Fibroblast of skin of abdomen (primary cell): Measurements from ENCODE around the gene YIPF5. TPM values are rescaled to one million over a fixed set of nuclear protein-coding genes. Genes with fewer than 3 reads are reported as not detected.

Source experiments
- DNase-seq: peaks from one replicate; pipeline ENCODE4 v3.0.0-alpha.2; 2013
- polyA plus RNA-seq, 2 experiments: library from polyadenylated mRNA; unstranded; fragments of 120-200 nt; gene quantifications; one replicate each; pipeline ENCODE4 v1.2.1, GENCODE V29; 2013; ENCODE audit not compliant: insufficient read length in 2 of 2

The YIPF5 gene
- 96.5 TPM for polyA plus RNA-seq (2013, experiment 1 of 2; ENCODE audit: insufficient read length)
- polyA plus RNA-seq (2013, experiment 2 of 2; ENCODE audit: insufficient read length) = 88.2 TPM

DNA sequence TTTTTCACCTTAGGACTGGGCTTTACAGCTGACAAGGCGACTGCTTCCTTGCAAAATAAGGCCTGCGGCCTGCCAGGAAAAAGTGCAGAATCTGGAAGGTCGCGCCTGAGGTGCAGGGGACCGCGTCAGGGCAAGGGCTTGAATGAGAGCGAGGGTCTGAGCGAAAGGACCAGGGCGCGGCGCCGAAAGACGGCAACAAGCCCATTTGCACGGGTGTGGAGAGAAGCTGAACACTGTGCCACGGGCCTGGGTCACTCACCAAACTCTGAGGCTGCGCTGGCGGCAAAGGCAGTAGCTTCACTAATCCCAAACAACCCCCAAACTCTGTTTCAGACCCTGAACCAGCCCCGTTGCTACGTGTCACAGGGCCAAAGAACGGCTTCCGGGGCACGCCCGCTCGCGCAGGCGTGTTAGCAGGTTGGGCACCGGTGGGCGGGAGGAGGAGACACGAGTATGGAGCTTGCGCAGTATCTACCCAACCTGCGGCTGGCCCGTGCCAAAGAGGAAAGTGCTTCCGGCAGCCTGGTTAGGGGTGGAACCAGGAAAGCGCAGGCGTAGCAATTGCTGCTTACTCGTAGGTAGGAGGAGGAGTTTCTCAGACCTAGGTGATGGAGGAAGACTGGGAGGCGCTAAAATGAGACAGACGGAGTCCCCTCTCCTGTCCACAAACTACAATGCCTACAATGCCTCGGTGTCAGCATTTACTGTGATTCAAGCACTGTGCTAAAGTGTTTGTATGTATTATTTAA, at the start of gene YIPF5, which contains the start of gene KCTD16:
Gene YIPF5, minus strand, starts transcription at position 384 of the 749 bp plus-strand sequence. CDS start 704 bp downstream, outside the sequence.
Gene KCTD16, plus strand, starts transcription at position 598 of the 749 bp plus-strand sequence.
- peak; percentile 97 for DNase-seq

DNA sequence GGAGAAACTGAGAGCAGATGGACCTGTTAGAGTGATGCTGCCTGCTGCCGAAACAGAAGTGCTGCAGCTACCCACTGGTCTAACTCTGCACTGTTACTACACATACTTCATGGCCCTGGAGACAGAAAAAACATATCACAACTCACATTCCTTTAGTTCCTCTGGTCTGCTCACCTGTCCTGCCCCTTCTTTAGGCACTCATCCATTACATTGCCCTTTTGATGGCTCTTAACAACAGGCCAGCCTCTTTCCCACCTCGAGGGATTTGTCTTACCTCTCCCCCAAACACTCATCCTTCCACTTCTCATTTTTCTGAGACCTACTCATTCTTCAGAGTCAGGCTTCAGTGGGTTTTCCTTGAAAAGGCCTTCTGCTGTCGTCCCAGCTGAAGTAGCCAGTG, 49.4 kb upstream of the YIPF5 start:
- DNase-seq = no peak

DNA sequence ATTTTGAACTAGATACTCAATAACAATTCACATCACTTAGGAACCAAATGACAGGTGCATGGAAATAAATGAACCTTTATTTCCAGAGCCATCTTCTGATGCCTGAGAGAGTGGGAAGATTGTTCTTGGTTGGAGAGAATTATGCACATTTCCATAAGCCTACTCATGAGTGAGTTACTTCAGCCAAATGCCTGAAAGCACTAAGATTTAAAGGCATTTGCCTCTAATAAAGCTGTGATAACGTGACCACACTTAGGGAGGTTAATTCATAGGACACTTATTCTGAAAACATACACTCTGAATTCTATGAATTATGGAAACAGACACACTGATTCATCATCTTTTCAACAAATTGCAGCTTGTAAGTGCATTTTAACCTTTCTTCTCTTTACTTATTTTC, 40.2 kb upstream of the YIPF5 start:
- DNase-seq = no peak

DNA sequence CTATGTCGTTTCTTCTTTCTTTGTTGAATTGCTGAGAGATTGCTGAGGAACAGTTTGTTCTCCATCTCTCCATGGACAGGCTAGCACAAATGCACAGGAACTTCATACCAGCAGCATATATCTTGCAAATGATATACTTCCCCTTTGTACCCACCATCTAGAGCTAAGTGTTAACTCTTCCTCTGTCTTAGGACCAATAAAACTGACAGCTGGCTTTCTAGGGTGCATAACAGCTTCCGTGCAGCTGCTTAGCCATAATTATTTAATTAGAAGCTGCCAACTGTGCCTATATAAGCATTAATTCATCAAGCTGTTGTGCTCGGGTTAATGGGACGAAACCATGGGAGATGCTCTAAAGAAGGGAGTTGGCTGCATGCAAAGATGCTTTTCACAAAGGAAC, 38.9 kb upstream of the YIPF5 start:
- no peak for DNase-seq

DNA sequence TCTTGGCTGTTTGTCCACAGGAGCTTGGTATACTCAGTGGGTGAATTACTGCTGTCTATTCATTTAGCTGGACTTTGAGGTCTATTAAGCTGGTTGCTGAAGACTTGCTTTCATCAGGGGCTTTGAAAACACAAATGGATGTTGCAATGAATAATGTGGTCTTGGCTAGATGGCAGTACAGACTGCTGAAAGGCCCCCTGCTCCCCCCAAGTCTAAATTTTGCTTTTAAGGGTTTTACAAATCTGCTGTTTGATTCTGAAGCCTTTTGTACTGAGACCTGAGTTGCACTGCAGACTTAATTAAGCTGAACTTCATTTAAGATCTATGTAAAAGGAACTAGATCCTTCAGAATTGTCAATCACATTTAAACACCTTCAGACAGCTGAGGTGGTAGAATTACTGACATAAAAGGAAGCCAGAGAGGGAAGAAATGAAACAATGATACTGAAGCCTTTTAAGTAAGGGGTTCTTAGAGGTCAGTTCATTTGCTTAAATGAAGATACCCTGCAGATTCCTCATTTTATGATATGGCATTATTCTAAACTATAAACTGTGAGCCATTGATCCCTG, 37.5 kb upstream of the YIPF5 start:
- no peak for DNase-seq

DNA sequence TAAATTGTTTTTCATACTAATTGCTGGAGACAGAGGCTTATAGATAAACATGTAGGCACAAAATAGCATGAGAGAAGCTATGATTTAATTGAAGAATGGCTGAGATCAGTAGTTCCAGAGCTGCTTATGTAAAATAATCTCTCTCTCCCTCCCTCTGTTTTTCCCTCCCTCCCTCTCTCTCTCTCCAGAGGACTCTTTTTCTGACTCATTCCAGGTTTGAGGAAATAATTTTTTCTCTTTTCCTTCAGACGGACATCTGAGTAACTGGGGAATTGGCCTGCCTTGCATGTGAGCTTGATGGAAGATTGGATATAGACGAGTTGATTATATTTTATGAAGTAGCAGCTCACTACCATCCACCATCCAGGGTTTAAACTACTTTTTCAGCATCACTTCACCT, 35.7 kb upstream of the YIPF5 start:
- peak; percentile 28 for DNase-seq

DNA sequence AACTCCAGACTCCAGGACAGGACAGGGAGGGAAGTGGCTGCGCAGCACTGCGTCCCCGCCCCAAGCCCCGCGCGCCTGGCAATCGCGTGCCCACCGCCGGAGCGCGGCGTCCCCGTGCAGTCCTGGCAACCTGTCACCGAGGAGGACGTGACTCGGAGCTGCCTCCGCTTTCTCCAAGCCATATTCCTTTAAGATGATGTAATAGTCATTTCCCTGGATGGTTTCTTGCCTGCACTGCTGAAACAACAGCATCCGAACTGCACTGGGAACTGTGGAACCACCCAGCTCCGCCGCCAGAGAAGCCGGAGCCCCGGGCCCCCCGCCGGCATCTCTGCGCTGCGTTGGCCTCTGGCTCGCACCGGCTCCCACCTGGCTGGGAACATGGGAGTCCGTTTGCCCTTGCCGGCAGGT, 34.7 kb upstream of the YIPF5 start:
- DNase-seq = peak; percentile 53

DNA sequence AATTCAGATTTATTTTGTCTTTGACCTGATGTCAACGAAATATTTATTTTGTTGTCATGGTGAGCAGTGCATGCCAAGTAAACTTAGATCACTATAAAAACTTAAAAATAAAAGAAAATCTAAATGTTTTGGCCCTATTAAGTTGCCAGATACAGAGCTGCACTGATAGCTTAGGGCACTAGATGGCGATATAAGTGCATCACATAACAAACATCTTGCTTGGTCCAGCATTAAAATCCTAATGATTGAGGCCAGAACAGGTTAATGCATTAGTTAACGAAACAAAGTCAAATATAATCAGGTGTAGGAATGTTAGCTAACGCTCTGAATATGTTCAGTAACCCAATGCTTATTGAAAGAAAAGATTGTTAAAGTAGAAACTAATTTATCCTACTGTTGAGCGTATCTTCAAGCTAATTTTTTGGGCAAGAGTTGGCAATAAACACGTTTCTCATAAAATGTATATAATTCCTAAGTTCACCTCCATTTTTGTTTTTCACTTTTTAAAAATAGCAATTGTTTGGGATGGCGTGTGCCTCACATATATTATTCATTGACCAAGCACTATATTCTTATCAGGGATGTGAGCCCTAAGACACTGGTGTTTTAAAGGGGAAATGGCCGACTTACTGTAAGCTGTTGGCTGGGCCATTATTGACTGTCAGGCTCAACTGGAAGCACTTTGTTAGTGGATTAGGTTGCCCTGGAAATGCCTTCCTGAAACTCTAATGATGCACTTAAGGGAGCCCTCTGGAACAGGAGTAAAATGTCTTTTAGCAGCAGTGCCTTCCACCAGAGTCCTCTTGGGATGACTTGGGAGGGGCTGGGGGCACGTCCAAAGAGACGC, 33.5 kb upstream of the YIPF5 start:
- DNase-seq = peak; percentile 64

DNA sequence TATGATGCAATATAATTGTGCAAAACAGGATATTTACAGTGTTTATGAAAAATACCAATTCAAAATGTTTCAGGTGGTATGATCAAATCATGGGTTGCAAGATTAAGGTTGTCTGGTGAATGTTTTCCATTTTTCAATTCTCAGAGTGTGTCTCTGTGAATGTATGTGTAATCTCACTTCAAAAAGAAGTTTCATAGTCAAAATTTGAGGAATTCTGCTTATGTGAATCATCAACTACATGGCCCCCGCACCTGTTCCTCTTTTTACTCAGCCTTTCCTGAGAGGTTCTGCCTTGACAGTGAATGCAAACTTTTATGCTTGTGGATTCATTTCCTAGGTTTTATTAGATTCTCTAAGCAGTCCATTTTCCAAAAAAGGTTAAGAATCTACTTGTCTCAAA, 32.3 kb upstream of the YIPF5 start:
- DNase-seq = no peak

DNA sequence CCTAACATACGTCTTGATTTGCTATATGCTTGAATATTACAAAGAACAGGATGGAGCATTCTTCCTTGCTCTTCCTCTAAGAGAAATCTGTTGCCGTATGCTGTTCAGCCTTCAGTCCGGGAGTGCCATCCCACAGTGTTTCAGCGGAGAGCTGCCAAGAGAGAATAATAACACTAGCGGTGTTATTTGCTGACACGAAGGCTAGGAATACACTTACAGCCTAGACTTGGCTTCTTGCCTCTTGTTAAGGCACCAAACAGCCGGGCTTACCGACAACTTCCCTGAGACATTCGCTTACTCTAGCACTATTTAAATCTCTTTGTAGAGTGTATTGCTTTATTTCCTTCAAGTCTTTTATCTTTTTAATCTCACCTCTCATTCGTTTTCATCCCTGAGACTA, 31.6 kb upstream of the YIPF5 start:
- DNase-seq = peak; percentile 22

DNA sequence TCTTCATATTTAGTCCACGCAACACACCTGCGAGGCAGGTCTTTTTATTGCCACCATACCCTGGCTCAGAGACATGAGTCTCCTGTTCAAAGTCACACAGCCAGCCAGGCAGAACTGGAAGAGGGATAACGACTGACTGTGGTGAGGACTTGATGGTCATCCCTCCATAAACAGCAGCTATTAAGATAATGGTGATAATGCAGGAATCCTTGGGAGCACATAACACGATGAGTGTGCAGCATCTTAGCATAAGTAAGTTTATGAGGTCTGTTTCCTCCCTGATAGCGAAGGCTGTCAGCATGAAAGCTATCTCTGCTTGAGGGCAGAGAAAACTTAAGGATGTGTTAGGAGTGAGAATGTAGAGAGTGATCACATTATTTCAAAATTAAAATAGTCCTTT, 31.1 kb upstream of the YIPF5 start:
- DNase-seq = no peak

DNA sequence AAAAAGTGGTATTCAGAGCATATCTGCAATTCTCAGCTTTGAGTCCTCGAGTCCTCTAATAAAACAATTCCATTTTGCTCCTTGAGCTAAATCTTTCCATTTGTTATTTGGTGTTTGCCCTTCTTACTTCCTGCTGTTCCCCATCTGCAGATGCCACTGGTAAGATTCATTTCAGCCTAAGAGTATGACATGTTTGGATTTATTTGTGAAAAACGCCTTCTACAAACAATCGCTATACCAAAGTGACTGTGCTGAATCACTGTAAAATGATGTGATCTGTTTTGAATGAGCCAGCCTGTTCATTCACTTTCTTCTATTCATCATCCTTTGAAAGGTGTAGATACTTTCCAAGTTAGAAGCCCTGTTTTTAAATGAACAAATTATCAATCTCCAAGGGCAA, 27.9 kb upstream of the YIPF5 start:
- DNase-seq = peak; percentile 26

DNA sequence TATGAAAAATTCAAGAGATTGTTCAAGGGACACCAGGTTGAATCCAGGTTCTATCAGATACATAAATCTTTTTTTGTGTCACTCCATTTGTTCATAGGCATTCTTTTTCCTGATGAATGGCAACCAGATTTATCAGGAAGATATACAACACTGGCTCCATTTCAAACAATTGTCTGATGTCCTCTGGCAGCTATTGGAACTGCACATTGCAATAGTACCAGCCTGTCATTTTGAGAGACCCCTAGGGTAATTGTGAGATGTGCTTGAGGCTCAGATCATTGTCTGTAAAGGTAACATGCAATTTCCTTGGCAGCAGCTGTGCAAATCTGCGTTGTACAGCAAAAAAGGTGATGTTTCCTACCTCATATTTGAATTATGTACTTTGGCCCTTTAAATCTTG, 26.2 kb upstream of the YIPF5 start:
- DNase-seq = no peak

DNA sequence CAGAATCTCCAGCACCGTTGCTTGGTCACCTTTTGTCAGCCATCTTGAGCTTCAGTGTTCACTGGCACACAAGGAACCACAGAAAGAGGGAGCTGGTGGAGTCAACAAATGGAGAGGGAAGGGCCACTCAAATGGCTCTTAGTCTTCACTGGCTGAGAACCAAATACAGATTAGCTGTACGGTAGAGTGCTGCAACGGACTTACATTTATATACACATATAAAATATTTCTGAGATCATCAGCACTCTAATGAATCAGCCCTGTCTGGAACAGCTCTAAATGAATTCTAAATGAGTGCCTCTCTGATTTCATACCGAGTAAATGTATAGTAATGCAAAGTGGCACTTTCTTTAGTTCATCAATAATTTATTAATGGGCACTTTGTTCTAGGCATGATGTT, 25.0 kb upstream of the YIPF5 start:
- peak; percentile 33 for DNase-seq

DNA sequence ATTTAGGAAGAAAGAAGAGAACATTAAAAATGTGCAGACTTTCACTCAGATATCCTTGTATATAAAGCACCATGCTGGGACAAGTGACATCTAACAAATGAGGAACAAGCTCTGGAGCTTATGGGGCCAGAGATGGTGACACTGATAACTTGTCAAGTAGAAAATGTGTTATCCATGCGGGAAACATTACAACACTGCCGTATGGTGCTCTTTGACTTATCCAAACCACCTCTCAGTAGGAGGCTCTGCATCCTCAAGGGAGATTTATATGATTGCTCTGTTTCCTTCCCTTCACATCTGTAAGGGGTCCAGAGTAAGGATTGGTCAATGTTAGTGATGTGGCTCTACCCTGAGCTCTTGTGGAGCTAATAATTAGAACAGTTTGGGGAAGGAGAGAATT, 23.7 kb upstream of the YIPF5 start:
- DNase-seq = no peak

DNA sequence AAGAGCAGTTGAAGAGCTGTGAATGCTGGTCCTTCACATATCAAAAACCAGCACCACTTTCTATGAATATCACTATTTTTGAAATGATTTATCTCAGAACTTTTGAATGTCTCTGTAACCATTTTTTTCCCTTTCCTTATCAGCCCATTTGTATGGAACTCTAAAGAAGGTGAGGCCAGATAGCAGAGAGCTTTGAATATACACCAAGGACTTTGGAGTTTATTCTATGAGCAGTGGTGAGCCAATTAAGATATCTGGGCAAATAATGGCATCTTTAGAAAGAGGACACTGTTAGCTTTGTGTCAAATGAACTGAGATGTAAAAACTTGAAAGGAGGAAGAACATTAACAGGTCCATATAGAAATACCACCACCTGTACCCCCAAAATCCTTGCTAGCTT, 22.2 kb upstream of the YIPF5 start:
- DNase-seq = no peak

DNA sequence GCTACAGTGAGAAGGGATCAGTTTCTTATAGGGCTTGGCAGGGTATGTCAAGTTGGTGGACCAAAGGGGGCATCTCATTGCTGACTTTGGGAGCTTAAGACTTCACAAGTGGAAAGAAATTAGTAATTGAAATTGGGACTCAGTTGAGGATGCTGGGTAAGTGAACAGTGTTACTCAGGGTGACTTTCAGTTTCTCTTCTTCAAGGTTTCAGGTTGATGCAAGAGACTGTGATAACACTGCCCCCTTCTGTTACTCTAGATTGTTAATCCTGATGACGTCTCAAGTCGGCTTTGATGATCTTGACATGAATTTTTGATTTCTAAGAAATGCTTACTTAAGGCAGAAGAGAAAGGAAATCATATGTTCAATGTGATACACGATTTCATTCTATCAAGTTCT, 21.5 kb upstream of the YIPF5 start:
- peak; percentile 74 for DNase-seq

DNA sequence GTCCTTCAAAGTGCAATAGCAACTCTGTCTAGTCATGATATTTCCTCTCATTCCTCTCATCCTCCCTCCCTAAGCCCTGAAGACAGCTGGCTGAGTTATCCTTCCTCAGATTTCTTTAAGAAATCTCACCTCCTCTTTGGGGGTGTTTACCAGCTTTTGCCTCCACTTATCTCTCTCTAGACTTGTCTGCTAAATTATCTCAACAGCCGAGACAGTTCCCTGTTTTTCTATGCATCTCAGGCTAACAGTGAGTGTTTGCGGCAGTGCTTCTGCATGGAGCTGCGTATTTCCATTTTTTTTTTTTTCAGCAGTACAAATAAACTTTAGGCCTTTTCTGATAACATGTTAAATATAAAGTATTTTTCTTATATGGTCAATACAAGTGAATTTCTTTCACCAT, 21.1 kb upstream of the YIPF5 start:
- no peak for DNase-seq

DNA sequence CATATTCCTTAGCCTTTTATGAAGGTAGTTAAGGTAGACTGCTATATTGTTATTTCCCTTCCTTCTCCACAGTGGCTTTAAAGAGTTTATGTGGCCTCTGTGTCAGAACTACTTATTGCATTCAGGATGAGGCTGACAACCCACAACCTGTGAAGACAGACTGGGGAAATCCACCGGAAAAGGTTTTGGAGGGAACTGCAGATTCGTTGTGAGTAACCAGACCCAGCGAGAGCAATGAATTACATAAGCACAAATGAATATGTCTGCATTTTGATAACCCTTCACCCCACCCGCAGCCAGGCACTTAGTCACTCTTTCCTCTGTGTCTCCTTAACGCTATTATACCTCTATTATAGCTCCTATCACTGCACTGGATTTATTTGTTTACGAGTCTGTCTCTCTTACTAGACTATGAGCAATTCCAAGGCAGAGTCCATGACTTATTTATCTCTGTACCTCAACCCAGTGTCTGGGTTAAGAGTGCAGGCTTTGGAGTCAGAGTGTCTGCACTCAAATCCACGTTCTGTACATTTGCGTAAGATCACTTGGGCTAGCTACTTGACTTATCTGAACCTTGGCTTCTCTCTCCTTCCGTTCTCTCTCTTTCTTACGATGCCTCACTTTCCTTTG, 19.5 kb upstream of the YIPF5 start:
- peak; percentile 84 for DNase-seq

DNA sequence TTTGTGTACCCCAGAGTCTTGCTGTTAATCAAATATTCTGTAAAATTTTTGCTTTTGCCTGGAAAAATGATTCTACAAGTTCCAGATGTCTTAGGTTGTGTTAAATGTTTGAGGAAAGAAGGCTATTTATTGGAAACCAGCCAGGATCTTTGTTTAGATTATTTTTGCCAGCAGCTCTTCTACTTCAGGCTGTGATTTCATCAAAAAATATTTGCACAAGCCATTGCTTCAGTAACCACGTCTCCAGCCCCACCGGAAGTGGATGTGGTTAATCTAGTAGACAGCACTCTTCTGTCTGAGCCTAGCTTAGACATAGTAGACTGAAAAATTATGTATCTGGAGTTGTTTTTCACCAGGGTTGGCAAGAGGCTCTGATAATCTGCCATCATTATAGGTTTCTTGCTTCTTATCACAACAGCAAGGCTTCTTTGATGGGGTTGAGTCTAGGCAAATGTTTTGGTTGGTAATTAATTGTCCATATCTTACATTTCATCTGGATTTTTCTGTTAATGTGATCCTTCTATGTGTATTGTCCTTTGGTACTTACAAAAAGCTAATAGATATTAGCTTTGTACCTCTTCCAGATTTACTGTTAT, 17.3 kb upstream of the YIPF5 start:
- peak; percentile 99 for DNase-seq

DNA sequence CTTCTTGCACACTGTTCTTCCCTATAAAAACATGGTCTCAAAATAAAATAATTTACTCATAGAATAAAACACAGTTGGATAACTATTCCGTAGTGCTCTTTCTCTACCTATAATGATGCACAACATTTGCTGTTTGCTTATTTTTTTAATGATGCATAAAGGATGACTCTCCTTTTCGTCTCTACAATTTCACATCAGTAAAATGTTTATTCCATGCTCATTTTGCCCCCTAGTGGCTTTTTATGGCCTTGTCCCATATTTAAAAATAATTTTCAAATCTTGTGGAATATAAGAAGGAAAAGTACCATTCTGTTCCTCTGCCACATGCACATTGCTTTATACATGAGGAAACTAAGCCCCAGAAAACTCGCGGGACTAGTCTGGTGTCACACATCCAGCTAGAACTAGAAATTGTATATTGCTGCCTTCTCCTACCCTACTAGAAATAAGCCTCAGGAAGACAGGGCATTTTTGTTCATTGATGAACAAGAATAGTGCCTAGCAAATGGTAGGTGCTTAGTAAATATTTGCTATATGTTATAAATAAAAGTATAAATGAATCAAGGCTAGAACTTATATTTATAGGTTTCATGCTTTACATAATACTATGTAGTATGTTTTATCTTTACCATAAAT, 12.9 kb upstream of the YIPF5 start:
- peak; percentile 46 for DNase-seq

DNA sequence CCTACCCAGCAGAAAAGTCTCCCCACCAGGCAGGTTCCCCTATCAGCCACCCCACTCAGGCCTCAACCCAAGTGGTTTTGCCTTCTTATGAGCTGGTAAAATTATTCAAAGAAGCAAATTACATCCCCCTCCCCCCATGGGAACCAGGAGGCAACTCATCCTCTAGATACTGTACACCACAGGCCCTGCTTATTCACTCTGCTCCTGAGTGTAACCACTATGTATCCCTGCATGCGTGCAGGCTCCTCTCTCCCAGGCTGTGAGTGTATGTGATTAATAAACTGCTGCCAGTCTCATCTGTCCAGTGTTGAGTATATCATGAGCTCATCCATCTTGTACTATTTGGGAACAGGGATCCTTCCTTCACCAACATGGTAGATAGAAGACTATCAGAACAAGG, 8.8 kb upstream of the YIPF5 start:
- peak; percentile 46 for DNase-seq
